OCI-LY1 (cell line): ENCODE results near the gene KIN.

Source experiments
- H2AFZ ChIP-seq: fragments of 200-600 bp; sonication (generic), shearing (Covaris generic); 2 replicates; pipeline ENCODE4 v1.6.0; 2014; ENCODE audit warnings: antibody characterized with exemption, mild to moderate bottlenecking, low read length
- H3F3A ChIP-seq: fragments of 200-600 bp; sonication (generic), shearing (Covaris generic); 2 replicates; pipeline ENCODE4 v1.6.0; 2014; ENCODE audit warnings: mild to moderate bottlenecking, antibody characterized with exemption, low read length, moderate library complexity; ENCODE audit not compliant: insufficient read depth
- H3K27ac ChIP-seq: fragments of 200-600 bp; sonication (generic); 2 replicates; pipeline ENCODE4 v1.5.1; 2014; ENCODE audit warnings: low read length, mixed run types, mild to moderate bottlenecking, low read depth; ENCODE audit not compliant: poor library complexity, severe bottlenecking
- H3K27me3 ChIP-seq: fragments of 200-600 bp; sonication (generic); 2 replicates; pipeline ENCODE4 v1.6.0; 2014; ENCODE audit warnings: antibody characterized with exemption, mild to moderate bottlenecking, low read length, moderate library complexity; ENCODE audit not compliant: insufficient read depth
- H3K36me3 ChIP-seq: fragments of 200-600 bp; sonication (generic); 2 replicates; pipeline ENCODE4 v1.6.1; 2014; ENCODE audit warnings: mild to moderate bottlenecking, antibody characterized with exemption, low read length, moderate library complexity, mixed read lengths; ENCODE audit not compliant: insufficient read depth
- H3K4me1 ChIP-seq: fragments of 200-600 bp; sonication (generic); 2 replicates; pipeline ENCODE4 v1.5.1; 2014; ENCODE audit warnings: mild to moderate bottlenecking, low read length, moderate library complexity; ENCODE audit not compliant: insufficient read depth, severe bottlenecking
- H3K4me2 ChIP-seq: fragments of 200-600 bp; sonication (generic), shearing (Covaris generic); 2 replicates; pipeline ENCODE4 v1.6.1; 2014; ENCODE audit warnings: low read length
- H3K4me3 ChIP-seq: fragments of 200-600 bp; sonication (generic); 2 replicates; pipeline ENCODE4 v1.5.1; 2014; ENCODE audit warnings: low read length, low read depth, mild to moderate bottlenecking, mixed read lengths; ENCODE audit not compliant: poor library complexity, severe bottlenecking
- H3K79me2 ChIP-seq: fragments of 200-600 bp; shearing (Covaris generic); 2 replicates; pipeline ENCODE4 v1.6.1; 2016; ENCODE audit warnings: mixed run types, low read length, mixed read lengths; ENCODE audit not compliant: insufficient read depth
- H3K9ac ChIP-seq: fragments of 200-600 bp; sonication (generic), shearing (Covaris generic); 2 replicates; pipeline ENCODE4 v1.6.1; 2014; ENCODE audit warnings: mild to moderate bottlenecking, low read length, mixed read lengths
- H3K9me2 ChIP-seq: fragments of 200-600 bp; sonication (generic), shearing (Covaris generic); 2 replicates; pipeline ENCODE4 v1.6.1; 2014; ENCODE audit warnings: low read depth, mild to moderate bottlenecking, low read length, mixed read lengths
- H3K9me3 ChIP-seq: fragments of 200-600 bp; shearing (Covaris generic); 2 replicates; pipeline ENCODE4 v1.6.1; 2014; ENCODE audit warnings: low read length, mixed read lengths
- H4K20me1 ChIP-seq: fragments of 200-600 bp; sonication (generic), shearing (Covaris generic); 2 replicates; pipeline ENCODE4 v1.6.0; 2016; ENCODE audit warnings: mild to moderate bottlenecking, low read length; ENCODE audit not compliant: insufficient read depth
- CTCF ChIP-seq: fragments of 200-600 bp; sonication (generic), shearing (Covaris generic); IDR thresholded peaks from 2 replicates; pipeline ENCODE4 v1.5.1; 2017; ENCODE audit warnings: mild to moderate bottlenecking, antibody characterized with exemption, low read length, moderate library complexity, mixed read lengths
- EZH2 ChIP-seq: fragments of 200-600 bp; sonication (generic), shearing (Covaris generic); IDR thresholded peaks from 2 replicates; pipeline ENCODE4 v1.8.0; 2017; ENCODE audit warnings: borderline replicate concordance, mixed run types, mild to moderate bottlenecking, antibody characterized with exemption, low read length, moderate library complexity, mixed read lengths

KIN gene

GRCh38 chr10:7794251-7795026 lies 6.6 kb upstream of the KIN start:
- Histone ChIP-seq H2AFZ (no peak overlapping the region), H3K4me2 (no peak overlapping the region), H3K79me2 (peaks cover 66% of the 10 kb centered on the region), H3K27ac (no peak overlapping the region), H3F3A (no peaks in the 10 kb centered on the region), H3K36me3 (peaks cover 68% of the 10 kb centered on the region), H3K4me3 (no peak overlapping the region), H3K9me2 (no peaks in the 10 kb centered on the region), H4K20me1 (0 out of 2 replicates have a peak, but pooled peaks cover 2% of the 10 kb centered on the region), H3K9ac (no peak overlapping the region), H3K4me1 (peaks cover 11% of the 10 kb centered on the region), H3K27me3 (no peaks in the 10 kb centered on the region), H3K9me3 (no peaks in the 10 kb centered on the region)
- TF ChIP-seq EZH2 (no peak), CTCF (no peak)

- peaks cover 81% of the 10 kb centered on the region for H3K79me2 ChIP-seq
- H3K27ac ChIP-seq, result no peak overlapping the region
- TF ChIP-seq EZH2 (no peak), CTCF (no peak)
- 0 out of 2 replicates have a peak, but pooled peaks cover 2% of the 10 kb centered on the region for H4K20me1 ChIP-seq
- H3K27me3 ChIP-seq, result no peaks in the 10 kb centered on the region
- H3F3A ChIP-seq, result no peaks in the 10 kb centered on the region
- no peaks in the 10 kb centered on the region for H3K9me3 ChIP-seq
- no peak overlapping the region for H2AFZ ChIP-seq
- no peak overlapping the region for H3K4me2 ChIP-seq
- no peak overlapping the region for H3K4me3 ChIP-seq
- peaks cover 19% of the 10 kb centered on the region for H3K4me1 ChIP-seq
- H3K36me3 ChIP-seq, result peaks cover 50% of the 10 kb centered on the region
- H3K9ac ChIP-seq, result no peak overlapping the region
- H3K9me2 ChIP-seq, result no peaks in the 10 kb centered on the region
These were observed 4.7 kb upstream of the KIN start for GRCh38 chr10:7792541-7792940.

- Histone ChIP-seq H3K36me3 (peaks cover 33% of the 10 kb centered on the region), H3F3A (no peaks in the 10 kb centered on the region), H3K27ac (no peak overlapping the region), H2AFZ (no peak overlapping the region), H3K9me3 (no peaks in the 10 kb centered on the region), H4K20me1 (no peaks in the 10 kb centered on the region), H3K9me2 (no peaks in the 10 kb centered on the region), H3K4me3 (peak overlapping the region; percentile 96), H3K79me2 (peaks cover 91% of the 10 kb centered on the region), H3K4me1 (peaks cover 39% of the 10 kb centered on the region), H3K4me2 (peak overlapping the region; percentile 80), H3K9ac (peak overlapping the region; percentile 87), H3K27me3 (no peaks in the 10 kb centered on the region)
- TF ChIP-seq CTCF (no peak), EZH2 (no peak)
These were observed 1.6 kb upstream of the KIN start for GRCh38 chr10:7789390-7789789.
